ENCODE measurements around the gene OR6C65. TPM values are rescaled to one million over a fixed set of nuclear protein-coding genes. Genes with fewer than 3 reads are reported as not detected.
"Not testable (repeated sequence)": the region's sequence is repeated elsewhere in the genome, so short reads cannot be mapped to it uniquely, and the experiment has no call there.

OR6C65 gene
- total RNA-seq, 1 donor from 2014 or later: not detected

- intact Hi-C loops (cut with micrococcal nuclease); DNase-seq; ATAC-seq: not testable (repeated sequence)
These were observed 40.9 kb downstream of the OR6C65 start for GRCh38 chr12:55441233-55441632.

DNA sequence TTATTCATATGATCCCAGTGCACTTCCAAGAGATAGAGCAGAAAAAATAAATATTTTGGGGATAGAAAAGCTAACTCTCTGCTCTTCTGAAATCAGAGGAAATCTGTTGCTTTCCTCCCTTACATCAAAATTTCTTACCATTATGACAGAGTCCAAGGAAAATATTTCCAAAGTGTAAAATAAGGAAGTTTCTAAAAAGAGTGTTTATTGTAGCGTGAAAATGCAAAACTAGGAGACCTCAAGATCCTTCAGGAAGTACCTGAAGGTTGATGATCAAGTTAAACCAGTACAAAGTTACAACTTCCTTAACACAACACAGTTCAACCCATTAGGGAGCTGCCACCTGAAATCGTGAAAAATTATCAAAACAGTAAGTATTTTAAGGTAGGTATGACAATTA is 43.4 kb downstream of the OR6C65 start, which contains the start of gene OR6C2:
Gene OR6C2 (plus strand): TSS at position 301 of the 400 bp plus-strand sequence. CDS start 8,138 bp downstream, outside the sequence.
- DNase-seq (no peak), ATAC-seq (no peak)
- intact Hi-C loops (cut with micrococcal nuclease): no loop called here

- ATAC-seq (no peak), DNase-seq (no peak)
- intact Hi-C loops (cut with micrococcal nuclease): no loop called here
These were observed 45.0 kb downstream of the OR6C65 start for GRCh38 chr12:55445357-55445756.

DNA sequence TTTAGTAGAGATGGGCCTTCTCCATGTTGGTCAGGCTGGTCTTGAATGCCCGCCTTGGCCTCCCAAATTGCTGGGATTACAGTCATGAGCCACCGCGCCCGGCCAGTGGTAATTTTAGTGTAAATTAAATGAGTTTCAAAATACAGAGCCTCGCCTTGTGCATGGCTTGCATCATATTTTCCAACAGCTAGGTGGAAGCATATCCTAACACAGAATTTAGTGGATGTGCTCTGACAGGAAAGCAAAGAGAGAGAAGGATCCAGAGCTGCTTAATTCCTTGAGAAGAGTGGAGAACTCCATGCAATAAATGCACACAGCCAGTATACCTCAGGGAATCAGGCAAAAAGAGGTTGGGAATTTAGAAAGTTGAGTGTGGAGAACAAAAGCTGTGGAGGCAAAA is 46.0 kb downstream of the OR6C65 start:
- intact Hi-C loops (cut with micrococcal nuclease): no loop called here

GRCh38 chr12:55448825-55449224 is 48.5 kb downstream of the OR6C65 start:
- DNase-seq (no peak), ATAC-seq (no peak)
- intact Hi-C loops (cut with micrococcal nuclease): no loop called here

More for the DNA sequence above, 46.0 kb downstream of the OR6C65 start:
- no peak for DNase-seq
- ATAC-seq: no peak

Other genes starting within 250 kb of the OR6C65 start
- gene OR10A7, start 179.5 kb upstream of the OR6C65 start, total RNA-seq: not detected
- not detected for gene OR6C74, start 155.9 kb upstream of the OR6C65 start, total RNA-seq
- not detected for gene OR6C6, start 104.0 kb upstream of the OR6C65 start, total RNA-seq
- gene OR6C1, start 86.2 kb upstream of the OR6C65 start, total RNA-seq: not detected
- gene OR6C3, start 69.8 kb upstream of the OR6C65 start, total RNA-seq: not detected
- gene OR6C75, start 37.6 kb upstream of the OR6C65 start, total RNA-seq: not detected
- not detected for gene OR6C76, start 25.7 kb downstream of the OR6C65 start, total RNA-seq
- gene OR6C2, start 43.5 kb downstream of the OR6C65 start, total RNA-seq: not detected
- not detected for gene OR6C70, start 69.6 kb downstream of the OR6C65 start, total RNA-seq
- not detected for gene OR6C68, start 91.8 kb downstream of the OR6C65 start, total RNA-seq
- not detected for gene OR6C4, start 149.1 kb downstream of the OR6C65 start, total RNA-seq
- not detected for gene OR2AP1, start 171.9 kb downstream of the OR6C65 start, total RNA-seq
- not detected for gene OR10P1, start 236.4 kb downstream of the OR6C65 start, total RNA-seq